ENCODE data around the gene CACNB1.

Gene CACNB1

DNA sequence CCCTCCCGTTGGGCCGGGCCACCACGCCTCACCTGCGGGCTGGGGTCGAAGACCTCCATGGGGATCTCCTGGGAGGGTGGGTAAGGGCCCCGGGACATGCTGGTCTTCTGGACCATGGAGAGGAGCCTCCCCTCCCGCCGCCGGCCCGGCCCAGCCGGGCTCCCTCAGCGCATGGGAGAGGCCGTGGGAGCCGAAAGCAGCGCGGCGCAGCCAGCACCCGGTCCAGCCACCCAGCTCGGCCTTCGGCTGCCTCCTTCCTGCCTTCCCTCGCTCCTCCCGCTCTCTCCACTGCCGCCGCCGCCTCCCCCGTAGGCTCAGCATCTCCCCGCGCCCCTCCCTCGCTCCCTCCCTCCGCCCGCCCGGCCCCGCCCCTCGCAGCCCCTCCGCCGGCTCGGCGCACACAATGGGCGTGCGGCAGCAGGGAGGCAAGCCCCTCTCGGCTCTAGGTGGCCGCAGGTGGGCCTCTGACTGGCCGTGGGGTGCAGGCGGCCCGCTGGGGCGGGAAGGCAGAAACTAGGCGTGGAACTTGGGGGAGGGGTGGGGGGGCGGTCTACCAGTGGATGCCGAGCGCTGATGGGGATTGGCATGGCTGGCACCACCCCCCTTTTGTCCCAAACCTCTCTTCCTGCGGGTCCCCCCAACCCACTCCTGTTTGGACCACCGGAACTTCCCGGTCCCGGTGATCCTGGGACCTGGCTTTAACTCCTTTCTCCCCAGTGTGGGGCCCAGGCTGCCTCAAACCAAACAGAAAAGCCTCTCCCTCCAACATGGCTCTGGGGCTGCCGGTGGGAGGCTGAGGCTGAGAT is at the start of gene CACNB1:
Gene CACNB1, minus strand, starts transcription at position 290 of the 806 bp plus-strand sequence. Its CDS starts 174 bp downstream, at position 116.
- TF ChIP-seq, protein P1, sequence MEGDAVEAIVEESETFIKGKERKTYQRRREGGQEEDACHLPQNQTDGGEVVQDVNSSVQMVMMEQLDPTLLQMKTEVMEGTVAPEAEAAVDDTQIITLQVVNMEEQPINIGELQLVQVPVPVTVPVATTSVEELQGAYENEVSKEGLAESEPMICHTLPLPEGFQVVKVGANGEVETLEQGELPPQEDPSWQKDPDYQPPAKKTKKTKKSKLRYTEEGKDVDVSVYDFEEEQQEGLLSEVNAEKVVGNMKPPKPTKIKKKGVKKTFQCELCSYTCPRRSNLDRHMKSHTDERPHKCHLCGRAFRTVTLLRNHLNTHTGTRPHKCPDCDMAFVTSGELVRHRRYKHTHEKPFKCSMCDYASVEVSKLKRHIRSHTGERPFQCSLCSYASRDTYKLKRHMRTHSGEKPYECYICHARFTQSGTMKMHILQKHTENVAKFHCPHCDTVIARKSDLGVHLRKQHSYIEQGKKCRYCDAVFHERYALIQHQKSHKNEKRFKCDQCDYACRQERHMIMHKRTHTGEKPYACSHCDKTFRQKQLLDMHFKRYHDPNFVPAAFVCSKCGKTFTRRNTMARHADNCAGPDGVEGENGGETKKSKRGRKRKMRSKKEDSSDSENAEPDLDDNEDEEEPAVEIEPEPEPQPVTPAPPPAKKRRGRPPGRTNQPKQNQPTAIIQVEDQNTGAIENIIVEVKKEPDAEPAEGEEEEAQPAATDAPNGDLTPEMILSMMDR (IDR thresholded peaks at IDR 0.05; ENCODE audit: control insufficient read depth, insufficient read depth, low read depth, low read length, missing control alignments), result no peak
- DNase-seq (ENCODE audit: low read depth), result no peak
- peak within 1 kb of the TSS; percentile 94 for H3K4me3 ChIP-seq (ENCODE audit: control insufficient read depth, low read depth, low read length)

DNA sequence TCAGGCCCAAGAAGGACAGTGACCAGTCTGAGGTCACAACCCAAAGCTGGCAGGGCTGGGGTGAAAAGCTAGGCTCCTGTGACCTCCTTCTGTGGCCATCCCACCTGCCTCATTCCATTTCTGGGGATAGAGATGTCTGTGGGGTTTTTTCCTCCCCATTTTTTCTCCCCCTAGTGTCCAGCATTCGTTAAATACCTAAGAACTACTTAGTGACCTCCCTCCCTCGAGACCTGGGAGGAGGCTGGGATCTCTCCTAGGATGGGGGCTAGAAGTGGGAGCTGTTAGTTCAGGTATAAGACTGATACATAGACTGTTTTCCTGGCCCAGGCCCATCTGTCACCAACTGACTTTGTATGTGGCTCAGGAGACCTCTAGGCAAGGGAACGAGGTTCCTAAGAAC is 48.8 kb upstream of the CACNB1 start:
- H3K4me3 ChIP-seq (ENCODE audit: control insufficient read depth, low read depth, low read length), result no peak overlapping the region
- no peak for DNase-seq (ENCODE audit: low read depth)
- TF ChIP-seq, protein P1 (IDR thresholded peaks at IDR 0.05; ENCODE audit: control insufficient read depth, insufficient read depth, low read depth, low read length, missing control alignments), result no peak

DNA sequence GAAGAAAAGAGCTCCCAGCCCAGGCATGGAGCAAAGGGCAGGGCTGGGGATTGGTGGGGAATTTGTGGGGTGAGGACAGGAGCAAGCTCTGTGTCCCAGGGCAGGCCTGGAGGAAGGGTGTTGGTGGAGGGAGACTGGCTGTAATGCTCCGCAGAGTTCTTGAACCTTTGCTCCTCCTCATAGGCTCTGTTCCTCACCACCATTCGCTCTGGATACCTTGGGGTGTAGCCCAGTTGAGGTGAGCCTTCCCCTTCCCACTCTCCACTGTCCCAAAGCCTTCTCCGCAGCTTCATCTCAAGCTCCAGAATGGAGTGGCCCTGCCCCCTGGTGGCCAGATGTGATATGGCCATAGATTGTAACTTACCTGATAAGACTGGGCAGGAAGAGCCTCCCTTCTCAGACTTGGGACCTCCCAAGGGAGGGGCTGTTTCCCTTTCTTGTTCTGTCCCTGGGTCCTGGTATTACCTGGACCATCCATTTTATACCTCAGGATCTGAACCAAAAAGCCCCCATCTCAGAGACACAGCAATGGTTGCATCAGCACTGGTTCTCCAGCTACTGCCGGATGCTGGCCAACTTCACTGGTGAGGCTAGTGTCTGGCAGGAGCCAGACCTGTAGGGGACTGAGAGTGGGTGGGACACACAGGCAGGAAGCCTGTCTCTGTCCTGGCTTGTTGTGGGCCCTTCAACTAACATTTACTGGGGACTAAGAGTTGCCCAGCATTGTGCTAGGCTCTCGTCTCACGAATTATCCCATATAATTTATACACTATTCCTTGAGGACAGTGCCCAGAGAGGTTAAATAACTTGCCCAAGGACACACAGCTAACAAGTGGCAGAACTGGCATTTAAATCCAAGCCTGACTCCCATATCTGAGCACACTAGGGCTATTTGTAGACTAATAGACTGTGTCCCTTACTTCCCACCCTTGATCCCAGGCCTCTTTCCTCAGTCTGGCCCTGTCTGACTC is 47.4 kb upstream of the CACNB1 start:
- no peak for DNase-seq (ENCODE audit: low read depth)
- TF ChIP-seq, protein P1 (IDR thresholded peaks at IDR 0.05; ENCODE audit: control insufficient read depth, insufficient read depth, low read depth, low read length, missing control alignments), result peak; percentile 94
- H3K4me3 ChIP-seq (ENCODE audit: control insufficient read depth, low read depth, low read length), result no peak overlapping the region

DNA sequence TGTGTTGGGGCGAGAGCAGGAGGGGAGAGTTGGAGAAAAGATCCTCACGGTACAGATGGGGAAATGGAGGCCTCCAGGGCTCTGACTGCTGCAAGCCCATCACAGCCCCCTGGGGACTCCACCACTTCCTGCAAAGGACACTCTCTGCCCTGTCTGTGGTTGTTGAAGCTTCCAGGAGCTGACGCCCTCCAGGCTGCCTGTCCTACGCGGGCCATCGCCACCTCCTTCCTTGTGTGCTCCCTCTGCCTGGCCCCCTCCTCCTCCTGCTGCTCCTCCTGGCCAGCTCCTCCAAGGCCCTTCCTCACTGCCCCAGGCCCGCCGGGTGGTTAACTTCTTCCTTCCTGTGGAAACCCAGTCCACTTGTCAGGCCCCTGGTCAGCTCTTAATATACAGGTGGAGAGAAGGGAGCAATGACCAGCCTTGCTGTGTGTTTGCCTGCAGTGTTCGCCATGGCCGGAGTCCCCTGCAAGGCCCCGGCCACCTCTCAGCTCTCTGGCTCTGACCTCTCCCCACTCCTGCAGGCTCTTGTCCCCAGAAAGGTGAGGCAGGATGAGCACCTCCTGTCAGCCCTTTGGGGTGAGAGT is 46.6 kb upstream of the CACNB1 start:
- TF ChIP-seq, protein P1 (IDR thresholded peaks at IDR 0.05; ENCODE audit: control insufficient read depth, insufficient read depth, low read depth, low read length, missing control alignments), result no peak
- no peak for DNase-seq (ENCODE audit: low read depth)
- no peak overlapping the region for H3K4me3 ChIP-seq (ENCODE audit: control insufficient read depth, low read depth, low read length)

DNA sequence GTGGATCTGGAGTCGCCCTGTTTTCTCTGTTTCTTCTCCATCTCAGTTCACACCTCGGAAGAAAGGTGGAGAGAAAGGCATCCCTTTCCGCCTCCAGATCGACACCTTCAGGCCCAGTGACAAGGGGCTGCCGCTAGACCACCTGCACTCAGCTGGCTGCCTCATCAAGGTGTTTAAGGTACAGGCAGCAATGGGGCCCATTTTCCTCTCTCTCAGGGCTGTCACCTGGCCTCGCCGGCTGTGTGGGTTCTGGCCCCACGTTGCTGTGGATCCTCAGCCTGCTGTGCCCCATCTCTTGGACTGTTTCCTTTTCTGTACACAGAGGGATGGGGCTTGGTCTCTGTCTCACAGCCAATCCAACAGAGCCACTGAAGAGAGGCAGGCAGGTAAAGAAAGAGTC is 45.7 kb upstream of the CACNB1 start:
- no peak overlapping the region for H3K4me3 ChIP-seq (ENCODE audit: control insufficient read depth, low read depth, low read length)
- TF ChIP-seq, protein P1 (IDR thresholded peaks at IDR 0.05; ENCODE audit: control insufficient read depth, insufficient read depth, low read depth, low read length, missing control alignments), result no peak
- no peak for DNase-seq (ENCODE audit: low read depth)

DNA sequence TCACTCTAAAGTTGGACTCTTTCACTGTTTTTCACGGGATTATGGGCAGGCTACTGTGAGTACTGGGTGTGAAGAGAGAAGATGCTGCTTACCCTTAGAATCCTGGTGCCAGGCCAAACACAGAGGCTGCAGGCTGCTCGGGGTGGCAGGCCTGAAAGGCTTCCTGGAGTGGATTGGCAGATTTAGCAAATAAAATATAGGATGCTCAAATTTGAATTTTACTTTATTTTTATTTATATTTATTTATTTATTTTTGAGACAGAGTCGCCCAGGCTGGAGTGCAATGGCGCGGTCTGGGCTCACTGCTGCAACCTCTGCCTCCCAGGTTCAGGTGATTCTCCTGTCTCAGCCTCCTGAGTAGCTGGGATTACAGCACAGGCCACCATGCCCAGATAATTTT is 43.2 kb upstream of the CACNB1 start:
- TF ChIP-seq, protein P1 (IDR thresholded peaks at IDR 0.05; ENCODE audit: control insufficient read depth, insufficient read depth, low read depth, low read length, missing control alignments), result no peak
- DNase-seq (ENCODE audit: low read depth), result no peak

More for the DNA sequence above, 43.2 kb upstream of the CACNB1 start:
- no peak overlapping the region for H3K4me3 ChIP-seq (ENCODE audit: control insufficient read depth, low read depth, low read length)
